DND-41 (cell line): ENCODE results near the gene EPHB1.

Source experiments
- ATAC-seq: fragments of 200-7000 bp; cut with Tn5 transposase; 3 replicates; pipeline ENCODE4 v1.9.1; 2021; ENCODE audit warnings: low read depth; ENCODE audit not compliant: insufficient read depth
- DNase-seq: peaks from one replicate; pipeline ENCODE4 v3.0.0-alpha.2; 2020
- H2AFZ ChIP-seq: 2 replicates; pipeline ENCODE4 v1.6.0; 2012; ENCODE audit warnings: low read depth, low read length
- H3K27ac ChIP-seq: 2 replicates; pipeline ENCODE4 v1.5.1; 2012; ENCODE audit warnings: low read length, inconsistent platforms
- H3K27me3 ChIP-seq: fragments of 200-600 bp; sonication (generic); 2 replicates; pipeline ENCODE4 v1.6.0; 2012; ENCODE audit warnings: low read length, mild to moderate bottlenecking, inconsistent platforms; ENCODE audit not compliant: insufficient read depth, poor library complexity
- H3K36me3 ChIP-seq: 2 replicates; pipeline ENCODE4 v1.5.1; 2012; ENCODE audit warnings: low read length, inconsistent platforms; ENCODE audit not compliant: insufficient read depth
- H3K4me1 ChIP-seq: 2 replicates; pipeline ENCODE4 v1.5.1; 2012; ENCODE audit warnings: mild to moderate bottlenecking, low read length; ENCODE audit not compliant: insufficient read depth
- H3K4me2 ChIP-seq: 2 replicates; pipeline ENCODE4 v1.6.0; 2012; ENCODE audit warnings: mild to moderate bottlenecking, moderate library complexity, low read length, inconsistent platforms; ENCODE audit not compliant: insufficient read depth
- H3K4me3 ChIP-seq, 2 experiments: fragments of 200-600 bp in 1 of 2; shearing (Covaris generic) in 1 of 2; 2 replicates each; pipeline ENCODE4 v1.5.1; 2012 to 2016; ENCODE audit warnings: inconsistent platforms in 2 of 2, low read length in 2 of 2, mild to moderate bottlenecking in 2 of 2, low read depth in 1 of 2, moderate library complexity in 1 of 2
- H3K79me2 ChIP-seq: 2 replicates; pipeline ENCODE4 v1.6.0; 2012; ENCODE audit warnings: low read length, inconsistent platforms; ENCODE audit not compliant: insufficient read depth
- H3K9ac ChIP-seq: 2 replicates; pipeline ENCODE4 v1.6.0; 2012; ENCODE audit warnings: low read depth, mild to moderate bottlenecking, inconsistent platforms, low read length, moderate library complexity
- H3K9me3 ChIP-seq: 2 replicates; pipeline ENCODE4 v1.5.1; 2012; ENCODE audit warnings: low read length, moderate library complexity, mild to moderate bottlenecking, inconsistent platforms; ENCODE audit not compliant: insufficient read depth, severe bottlenecking
- H4K20me1 ChIP-seq: 2 replicates; pipeline ENCODE4 v1.6.0; 2012; ENCODE audit warnings: low read length; ENCODE audit not compliant: insufficient read depth
- CTCF ChIP-seq: IDR thresholded peaks from 2 replicates; pipeline ENCODE4 v1.5.1; 2012; ENCODE audit warnings: borderline replicate concordance, low read length, moderate library complexity, mild to moderate bottlenecking; ENCODE audit not compliant: poor library complexity, severe bottlenecking; ENCODE audit errors: extremely low read depth
- EZH2 ChIP-seq: IDR thresholded peaks from 3 replicates; pipeline ENCODE4 v1.6.1; 2012; ENCODE audit warnings: borderline replicate concordance, low read depth, mild to moderate bottlenecking, moderate library complexity, low read length, inconsistent platforms; ENCODE audit not compliant: severe bottlenecking

EPHB1 gene

GRCh38 chr3:134985864-134986715, 191.0 kb downstream of the EPHB1 start:
- Histone ChIP-seq H2AFZ (no peak overlapping the region), H3K4me1 (no peaks in the 10 kb centered on the region), H3K9ac (no peak overlapping the region), H3K36me3 (no peaks in the 10 kb centered on the region), H3K27ac (no peak overlapping the region), H3K79me2 (no peaks in the 10 kb centered on the region), H4K20me1 (no peaks in the 10 kb centered on the region), H3K4me2 (no peak overlapping the region), H3K9me3 (no peaks in the 10 kb centered on the region), H3K27me3 (no peaks in the 10 kb centered on the region), H3K4me3 (no peak overlapping the region)
- TF ChIP-seq CTCF, result no peak
- no peak for TF ChIP-seq EZH2
- DNase-seq, result no peak
- ATAC-seq, result no peak

GRCh38 chr3:134988666-134989065, 193.6 kb downstream of the EPHB1 start:
- Histone ChIP-seq H4K20me1 (no peaks in the 10 kb centered on the region), H3K9me3 (no peaks in the 10 kb centered on the region), H3K4me1 (peaks cover 9% of the 10 kb centered on the region), H3K27ac (no peak overlapping the region), H3K4me2 (no peak overlapping the region), H3K36me3 (no peaks in the 10 kb centered on the region), H3K79me2 (no peaks in the 10 kb centered on the region), H3K27me3 (no peaks in the 10 kb centered on the region), H3K4me3 (no peak overlapping the region), H3K9ac (no peak overlapping the region), H2AFZ (no peak overlapping the region)
- TF ChIP-seq CTCF, result no peak
- no peak for TF ChIP-seq EZH2
- ATAC-seq, result no peak
- no peak for DNase-seq

GRCh38 chr3:134991003-134991402, 195.9 kb downstream of the EPHB1 start:
- Histone ChIP-seq H3K4me3 (no peak overlapping the region), H3K4me2 (no peak overlapping the region), H3K36me3 (no peaks in the 10 kb centered on the region), H3K9ac (no peak overlapping the region), H3K27me3 (no peaks in the 10 kb centered on the region), H3K4me1 (peaks cover 9% of the 10 kb centered on the region), H3K9me3 (no peaks in the 10 kb centered on the region), H3K79me2 (no peaks in the 10 kb centered on the region), H3K27ac (no peak overlapping the region), H4K20me1 (no peaks in the 10 kb centered on the region), H2AFZ (no peak overlapping the region)
- DNase-seq (no peak), ATAC-seq (no peak)
- TF ChIP-seq CTCF, result no peak
- TF ChIP-seq EZH2, result no peak
